ENCODE measurements around the gene SLC27A5.

- no peak for TF ChIP-seq POLR2A (IDR thresholded peaks at IDR 0.05; ENCODE audit: low read length)
- TF ChIP-seq GATA1 (IDR thresholded peaks at IDR 0.05; ENCODE audit: low read depth, low read length): no peak
Observed at GRCh38 chr19:58556622-58557220, 44.9 kb upstream of the SLC27A5 start.

Measured in erythroblast (primary cell).